Activated T-helper 1 cell treated with anti-CD3 and anti-CD28 coated beads, Interleukin-12 subunit alpha, Interleukin-12 subunit beta, Interleukin-2, Interleukin-4 antibody, amounts not matched to agents 30 ng/mL and 10 ng/mL and 1 ng/mL, durations not matched to agents 14 hours and 24 hours and 36 hours (primary cell): ENCODE data around the gene RANBP10. TPM values are rescaled to one million over a fixed set of nuclear protein-coding genes. Genes with fewer than 3 reads are reported as not detected.
"Not testable (repeated sequence)": the region's sequence is repeated elsewhere in the genome, so short reads cannot be mapped to it uniquely, and the experiment has no call there.

Experiments
- DNase-seq: peaks from one replicate; pipeline ENCODE4 v3.0.0; 2021; ENCODE audit warnings: low spot score
- H3K27ac Mint-ChIP-seq: one replicate; pipeline ENCODE4 v1.8.0; 2021; ENCODE audit warnings: mild to moderate bottlenecking, mixed read lengths
- H3K27me3 Mint-ChIP-seq: one replicate; pipeline ENCODE4 v1.8.0; 2022; ENCODE audit warnings: mild to moderate bottlenecking, moderate library complexity, mixed read lengths; ENCODE audit not compliant: insufficient read depth
- H3K36me3 Mint-ChIP-seq: one replicate; pipeline ENCODE4 v1.8.0; 2021; ENCODE audit warnings: low read depth, mixed read lengths
- H3K4me1 Mint-ChIP-seq: one replicate; pipeline ENCODE4 v1.8.0; 2021; ENCODE audit warnings: low read depth, mixed read lengths
- H3K4me3 Mint-ChIP-seq: one replicate; pipeline ENCODE4 v1.8.0; 2021; ENCODE audit warnings: mild to moderate bottlenecking, moderate library complexity, mixed read lengths
- H3K9me3 Mint-ChIP-seq: one replicate; pipeline ENCODE4 v1.8.0; 2021; ENCODE audit warnings: mixed read lengths
- intact Hi-C: fragments of 100-400 bp; cut with micrococcal nuclease; formaldehyde crosslinking; loops from one replicate; pipeline ENCODE4 v1.15.1; 2024
- total RNA-seq: library from RNA; stranded (reverse); gene quantifications from 2 replicates; pipeline ENCODE4 v1.2.3, GENCODE V29; 2022

The RANBP10 gene
- total RNA-seq, 1 donor from 2014 or later: 25.7 TPM

GRCh38 chr16:67841816-67842508 is 35.6 kb upstream of the RANBP10 start, which contains the start of gene THAP11:
TSS of gene THAP11 (plus strand) at chr16:67842320. CDS start at chr16:67842555, 235 bp downstream.
- H3K27ac Mint-ChIP-seq: peak within 1 kb of the TSS; percentile 96
- peaks cover 33% of the 10 kb centered on the region for H3K4me1 Mint-ChIP-seq
- peak within 1 kb of the TSS; percentile 93 for H3K4me3 Mint-ChIP-seq
- peaks cover 5% of the 10 kb centered on the region for H3K27me3 Mint-ChIP-seq
- intact Hi-C loops: loop anchor here (1.0 to 10.0 kb wide), 10 partner anchors 8 to 473 kb away; partner anchors contain the start of genes ACD, CTCF, EDC4 and PARD6A
- no peaks in the 10 kb centered on the region for H3K9me3 Mint-ChIP-seq
- H3K36me3 Mint-ChIP-seq: no peaks in the 10 kb centered on the region
- DNase-seq: peak; percentile 92

- H3K27me3 Mint-ChIP-seq: peaks cover 5% of the 10 kb centered on the region
- peak overlapping the region; percentile 96 for H3K27ac Mint-ChIP-seq
- no peak for DNase-seq
- peak overlapping the region; percentile 93 for H3K4me3 Mint-ChIP-seq
- no peaks in the 10 kb centered on the region for H3K36me3 Mint-ChIP-seq
- H3K9me3 Mint-ChIP-seq: no peaks in the 10 kb centered on the region
- peaks cover 33% of the 10 kb centered on the region for H3K4me1 Mint-ChIP-seq
- intact Hi-C loops: loop anchor here (1.0 to 10.0 kb wide), 2 partner anchors 52 to 473 kb away; partner anchors contain the start of genes PRMT7, PSKH1 and SLC7A6OS
These were observed 34.9 kb upstream of the RANBP10 start for GRCh38 chr16:67841198-67841815.

GRCh38 chr16:67837811-67838210 is 31.5 kb upstream of the RANBP10 start:
- H3K27ac Mint-ChIP-seq: no peak overlapping the region
- peaks cover 5% of the 10 kb centered on the region for H3K27me3 Mint-ChIP-seq
- peaks cover 18% of the 10 kb centered on the region for H3K4me1 Mint-ChIP-seq
- no peak for DNase-seq
- H3K4me3 Mint-ChIP-seq: no peak overlapping the region
- H3K9me3 Mint-ChIP-seq: no peaks in the 10 kb centered on the region
- intact Hi-C loops: no loop called here
- H3K36me3 Mint-ChIP-seq: no peaks in the 10 kb centered on the region

GRCh38 chr16:67837190-67837589 is 30.8 kb upstream of the RANBP10 start:
- H3K27me3 Mint-ChIP-seq, DNase-seq, H3K4me3 Mint-ChIP-seq, intact Hi-C loops, H3K27ac Mint-ChIP-seq, H3K9me3 Mint-ChIP-seq, H3K36me3 Mint-ChIP-seq: not testable (repeated sequence)
- H3K4me1 Mint-ChIP-seq: peaks cover 24% of the 10 kb centered on the region

GRCh38 chr16:67834242-67834614 is 27.9 kb upstream of the RANBP10 start:
- peaks cover 11% of the 10 kb centered on the region for H3K36me3 Mint-ChIP-seq
- intact Hi-C loops: loop anchor here (1.0 to 5.0 kb wide), 3 partner anchors 8 to 38 kb away; partner anchors contain the start of genes EDC4, NUTF2 and THAP11
- no peak overlapping the region for H3K27ac Mint-ChIP-seq
- peaks cover 5% of the 10 kb centered on the region for H3K27me3 Mint-ChIP-seq
- H3K4me1 Mint-ChIP-seq: peaks cover 18% of the 10 kb centered on the region
- H3K9me3 Mint-ChIP-seq: no peaks in the 10 kb centered on the region
- DNase-seq: no peak
- H3K4me3 Mint-ChIP-seq: peak overlapping the region; percentile 94

- Mint-ChIP-seq H3K27ac (peak overlapping the region; percentile 89), H3K4me1 (peaks cover 18% of the 10 kb centered on the region), H3K36me3 (peaks cover 11% of the 10 kb centered on the region), H3K4me3 (peak overlapping the region; percentile 94), H3K27me3 (peaks cover 5% of the 10 kb centered on the region), H3K9me3 (no peaks in the 10 kb centered on the region)
- DNase-seq: peak; percentile 94
- intact Hi-C loops: loop anchor here (1.0 to 5.0 kb wide), 3 partner anchors 9 to 39 kb away; partner anchors contain the start of genes EDC4, NUTF2 and THAP11
These were observed 27.3 kb upstream of the RANBP10 start for GRCh38 chr16:67833415-67834241.

- Mint-ChIP-seq H3K27ac (peak overlapping the region; percentile 89), H3K4me1 (peaks cover 18% of the 10 kb centered on the region), H3K4me3 (peak overlapping the region; percentile 94), H3K36me3 (peaks cover 12% of the 10 kb centered on the region), H3K27me3 (peaks cover 5% of the 10 kb centered on the region), H3K9me3 (no peaks in the 10 kb centered on the region)
- no peak for DNase-seq
- intact Hi-C loops: loop anchor here (5.0 kb wide), 1 partner anchor 39 kb away; the partner anchor contains the start of gene EDC4
These were observed 26.7 kb upstream of the RANBP10 start for GRCh38 chr16:67833030-67833414.

GRCh38 chr16:67828651-67829050 is 22.3 kb upstream of the RANBP10 start:
- intact Hi-C loops: no loop called here
- Mint-ChIP-seq H3K4me3 (no peak overlapping the region), H3K9me3 (no peaks in the 10 kb centered on the region), H3K27ac (no peak overlapping the region), H3K4me1 (peaks cover 13% of the 10 kb centered on the region), H3K27me3 (no peaks in the 10 kb centered on the region), H3K36me3 (peaks cover 15% of the 10 kb centered on the region)
- no peak for DNase-seq

- Mint-ChIP-seq H3K27me3 (no peaks in the 10 kb centered on the region), H3K27ac (no peak overlapping the region)
- DNase-seq: no peak
These were observed 19.5 kb upstream of the RANBP10 start for GRCh38 chr16:67825906-67826305.

GRCh38 chr16:67825119-67825518 is 18.8 kb upstream of the RANBP10 start:
- no peak for DNase-seq
- intact Hi-C loops: no loop called here
- Mint-ChIP-seq H3K4me3 (no peak overlapping the region), H3K4me1 (no peaks in the 10 kb centered on the region), H3K9me3 (no peaks in the 10 kb centered on the region), H3K27ac (no peak overlapping the region), H3K27me3 (peaks cover 3% of the 10 kb centered on the region), H3K36me3 (peaks cover 7% of the 10 kb centered on the region)

More at GRCh38 chr16:67825906-67826305, 19.5 kb upstream of the RANBP10 start:
- intact Hi-C loops: no loop called here
- H3K36me3 Mint-ChIP-seq: peaks cover 10% of the 10 kb centered on the region
- H3K4me1 Mint-ChIP-seq: no peaks in the 10 kb centered on the region
- H3K4me3 Mint-ChIP-seq: no peak overlapping the region
- no peaks in the 10 kb centered on the region for H3K9me3 Mint-ChIP-seq

GRCh38 chr16:67822511-67822910 is 16.2 kb upstream of the RANBP10 start:
- intact Hi-C loops: no loop called here
- Mint-ChIP-seq H3K27me3 (peaks cover 3% of the 10 kb centered on the region), H3K36me3 (peaks cover 3% of the 10 kb centered on the region), H3K4me3 (no peak overlapping the region), H3K9me3 (no peaks in the 10 kb centered on the region), H3K4me1 (no peaks in the 10 kb centered on the region), H3K27ac (no peak overlapping the region)
- DNase-seq: no peak

- no peak for DNase-seq
- intact Hi-C loops: no loop called here
- Mint-ChIP-seq H3K27ac (no peak overlapping the region), H3K36me3 (peaks cover 3% of the 10 kb centered on the region), H3K9me3 (no peaks in the 10 kb centered on the region), H3K4me3 (no peak overlapping the region), H3K27me3 (peaks cover 6% of the 10 kb centered on the region), H3K4me1 (peaks cover 8% of the 10 kb centered on the region)
These were observed 14.4 kb upstream of the RANBP10 start for GRCh38 chr16:67820608-67821259.
